LNCAP (cell line): ENCODE data around the gene CDKN2B-AS1.

Experiments
- TF ChIP-seq, protein P1 (sequence below): fragments of 450-650 bp; IDR thresholded peaks from 2 replicates; pipeline ENCODE4 v1.5.1; 2017; ENCODE audit warnings: mild to moderate bottlenecking

The CDKN2B-AS1 gene

DNA sequence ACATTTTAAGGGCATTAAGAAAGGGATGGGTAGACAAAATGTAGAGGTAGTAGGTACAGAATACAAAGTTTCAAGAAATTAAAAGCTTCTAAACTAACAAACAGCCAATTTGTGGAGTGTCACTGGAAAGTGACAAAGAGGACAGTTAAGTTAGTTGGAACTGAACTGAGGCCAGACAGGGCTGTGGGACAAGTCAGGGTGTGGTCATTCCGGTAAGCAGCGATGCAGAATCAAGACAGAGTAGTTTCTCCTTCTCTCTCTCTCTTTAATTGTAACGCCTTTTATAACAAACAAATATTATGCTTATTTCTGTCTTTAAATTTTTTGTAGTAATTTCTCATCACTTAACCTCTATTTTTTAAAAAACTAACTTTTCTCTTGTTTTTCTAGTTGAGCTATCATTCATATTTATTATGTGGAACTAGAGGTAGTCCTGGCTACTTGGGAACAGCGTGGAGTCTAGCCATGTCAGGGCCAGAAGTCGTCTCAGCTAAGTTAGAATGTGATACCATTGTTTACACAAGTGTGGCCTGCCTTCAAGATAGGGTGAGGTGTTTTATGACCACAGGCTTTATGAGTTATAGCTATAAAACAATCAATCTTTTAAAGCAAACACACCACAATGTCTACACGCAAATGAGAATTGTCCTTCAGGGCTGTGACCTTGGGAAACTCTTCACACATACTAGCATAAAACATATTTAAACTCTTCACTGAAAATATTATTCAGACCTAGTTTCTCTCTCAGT lies 129.8 kb downstream of the CDKN2B-AS1 start:
- TF ChIP-seq, protein P1, sequence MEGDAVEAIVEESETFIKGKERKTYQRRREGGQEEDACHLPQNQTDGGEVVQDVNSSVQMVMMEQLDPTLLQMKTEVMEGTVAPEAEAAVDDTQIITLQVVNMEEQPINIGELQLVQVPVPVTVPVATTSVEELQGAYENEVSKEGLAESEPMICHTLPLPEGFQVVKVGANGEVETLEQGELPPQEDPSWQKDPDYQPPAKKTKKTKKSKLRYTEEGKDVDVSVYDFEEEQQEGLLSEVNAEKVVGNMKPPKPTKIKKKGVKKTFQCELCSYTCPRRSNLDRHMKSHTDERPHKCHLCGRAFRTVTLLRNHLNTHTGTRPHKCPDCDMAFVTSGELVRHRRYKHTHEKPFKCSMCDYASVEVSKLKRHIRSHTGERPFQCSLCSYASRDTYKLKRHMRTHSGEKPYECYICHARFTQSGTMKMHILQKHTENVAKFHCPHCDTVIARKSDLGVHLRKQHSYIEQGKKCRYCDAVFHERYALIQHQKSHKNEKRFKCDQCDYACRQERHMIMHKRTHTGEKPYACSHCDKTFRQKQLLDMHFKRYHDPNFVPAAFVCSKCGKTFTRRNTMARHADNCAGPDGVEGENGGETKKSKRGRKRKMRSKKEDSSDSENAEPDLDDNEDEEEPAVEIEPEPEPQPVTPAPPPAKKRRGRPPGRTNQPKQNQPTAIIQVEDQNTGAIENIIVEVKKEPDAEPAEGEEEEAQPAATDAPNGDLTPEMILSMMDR = no peak

DNA sequence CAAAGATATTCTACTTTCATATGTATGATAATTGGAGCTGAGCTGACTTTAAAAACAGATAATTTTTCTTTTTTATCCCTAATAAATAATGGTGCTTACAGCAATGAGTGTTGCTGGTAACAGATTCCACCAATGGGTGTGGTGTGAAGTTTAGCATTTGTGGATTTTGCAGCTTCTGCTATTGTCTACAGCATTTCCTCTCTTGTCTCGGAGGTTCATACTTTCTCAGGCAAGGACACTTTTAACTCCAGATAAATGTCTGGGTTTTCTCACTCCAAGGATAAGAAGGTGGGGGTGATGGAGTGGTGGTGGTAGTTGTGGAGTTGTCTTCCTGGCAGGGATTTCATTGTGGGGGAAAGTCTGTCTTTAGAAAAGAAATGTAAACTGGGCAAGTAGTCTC lies 134.5 kb downstream of the CDKN2B-AS1 start:
- TF ChIP-seq, protein P1 = no peak

DNA sequence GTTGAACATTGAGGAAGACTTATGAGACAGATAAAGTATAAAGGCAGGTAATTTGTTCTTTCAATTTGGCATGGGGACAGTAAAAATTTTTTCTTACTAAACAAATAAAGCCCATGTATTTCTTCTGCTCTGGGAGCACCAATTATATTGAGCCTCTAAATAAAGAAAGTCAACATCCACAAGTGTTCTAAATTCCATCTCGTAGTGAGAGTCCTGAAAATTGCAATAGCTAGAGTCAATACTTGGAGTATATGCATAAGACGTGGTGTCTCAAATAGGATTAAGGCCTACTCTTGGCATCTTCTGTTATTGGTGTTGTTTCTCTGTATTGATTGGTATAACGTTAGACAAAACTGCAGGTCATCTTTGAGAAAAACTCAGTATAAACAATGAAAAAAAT lies 135.0 kb downstream of the CDKN2B-AS1 start:
- TF ChIP-seq, protein P1 = no peak

DNA sequence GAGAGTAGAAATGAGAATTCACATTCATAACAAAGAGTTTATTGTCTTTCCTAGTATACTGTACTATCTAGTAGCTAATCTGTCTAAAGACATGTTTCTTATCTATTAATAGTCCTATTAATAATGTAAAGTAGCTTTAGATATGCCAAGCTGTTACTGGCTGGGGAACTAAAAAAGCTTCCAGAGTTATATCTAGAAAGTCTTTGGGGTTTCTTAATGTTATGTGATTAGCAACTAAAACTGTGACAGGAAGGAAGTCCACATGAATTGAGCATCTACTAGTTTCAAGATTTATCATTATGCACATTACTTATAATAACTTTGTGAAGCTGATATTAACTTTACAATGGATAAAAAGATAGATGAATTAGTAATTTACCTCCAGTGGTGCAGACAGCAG lies 137.2 kb downstream of the CDKN2B-AS1 start:
- TF ChIP-seq, protein P1 = no peak

DNA sequence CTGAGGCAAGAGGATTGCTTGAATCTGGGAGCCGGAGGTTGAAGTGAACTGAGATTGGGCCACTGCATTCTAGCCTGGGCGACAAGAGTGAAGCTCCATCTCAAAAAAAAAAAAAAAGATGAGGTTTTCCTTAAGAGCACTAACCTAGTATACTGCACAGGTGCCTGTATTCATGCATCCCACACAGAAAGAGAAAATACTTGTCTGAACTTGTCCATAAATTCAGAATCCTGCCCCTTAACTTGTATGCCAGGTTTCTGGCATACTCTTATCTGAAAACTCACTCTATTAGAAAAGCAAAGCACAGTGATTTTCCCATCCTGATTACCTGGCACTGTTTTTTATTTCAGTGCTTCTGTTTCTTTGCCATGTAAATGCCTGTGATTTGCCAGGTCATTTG lies 139.8 kb downstream of the CDKN2B-AS1 start:
- TF ChIP-seq, protein P1 = no peak

DNA sequence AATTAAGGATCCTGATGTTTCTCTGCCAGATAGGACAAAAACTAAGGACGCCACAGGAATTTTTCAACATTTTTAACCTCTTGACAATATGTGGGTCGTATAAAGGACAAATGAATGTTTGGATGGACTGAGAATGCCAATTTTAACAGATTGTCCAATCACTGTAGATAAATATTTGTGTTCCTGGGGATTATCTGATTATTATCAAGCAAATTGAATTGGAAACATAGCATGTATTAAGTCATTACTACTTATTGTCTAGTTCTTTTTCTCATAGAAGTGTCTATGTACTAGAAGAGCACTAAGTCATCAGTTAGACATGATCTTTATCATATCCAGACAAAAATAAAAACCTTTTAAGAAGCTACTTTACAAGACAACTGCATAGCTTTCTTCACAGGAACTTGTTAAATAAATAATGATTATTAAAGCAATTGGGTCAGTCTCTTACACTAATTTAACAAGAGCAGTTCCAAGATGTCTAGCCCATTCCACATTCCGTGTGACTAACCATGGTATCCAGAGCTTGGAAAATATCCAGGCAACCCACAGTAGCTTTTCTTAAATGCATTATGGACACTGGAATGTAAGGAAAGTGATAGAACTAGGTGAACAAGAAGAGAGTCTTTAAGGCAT lies 142.0 kb downstream of the CDKN2B-AS1 start:
- TF ChIP-seq, protein P1 = no peak

DNA sequence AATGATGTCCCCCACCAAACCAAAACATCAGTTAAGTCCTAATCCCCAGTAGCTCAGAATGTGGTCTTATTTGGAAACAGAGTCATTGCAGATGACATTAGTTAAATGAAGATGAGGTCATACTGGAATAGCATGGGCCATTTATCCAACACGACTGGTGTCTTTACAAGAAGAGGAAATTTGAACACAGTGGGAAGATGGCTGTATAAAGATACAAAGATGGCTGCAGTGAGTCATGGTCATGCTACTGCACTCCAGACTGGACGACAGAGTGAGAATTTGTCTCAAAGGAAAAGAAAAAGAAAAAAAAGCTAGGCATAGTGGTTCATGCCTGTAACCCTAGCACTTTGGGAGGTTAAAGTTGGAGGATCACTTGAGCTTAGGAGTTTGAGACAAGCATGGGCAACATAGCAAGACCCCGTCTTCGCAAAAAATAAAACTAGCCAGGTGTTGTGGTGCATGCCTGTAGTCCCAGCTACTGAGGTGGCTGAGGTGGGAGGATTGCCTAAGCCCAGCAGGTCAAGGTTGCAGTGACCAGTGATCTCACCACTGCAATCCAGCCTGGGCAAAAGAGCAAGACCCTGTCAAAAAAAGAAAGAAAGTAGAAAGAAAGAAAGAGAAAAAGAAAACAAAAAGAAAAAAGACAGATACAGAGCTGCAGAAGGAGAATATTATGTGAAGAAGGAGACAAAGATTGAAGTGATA lies 144.5 kb downstream of the CDKN2B-AS1 start:
- TF ChIP-seq, protein P1 = no peak
